Renal cortical epithelial cell (primary cell): ENCODE measurements around the gene ZNF275. TPM values are rescaled to one million over a fixed set of nuclear protein-coding genes. Genes with fewer than 3 reads are reported as not detected.
"Not testable (repeated sequence)": the region's sequence is repeated elsewhere in the genome, so short reads cannot be mapped to it uniquely, and the experiment has no call there.

Experiments
- DNase-seq: peaks from one replicate; pipeline ENCODE4 v3.0.0-alpha.2; 2011; ENCODE audit warnings: low read depth
- total RNA-seq: library from RNA; depleted of rRNA; stranded (reverse); fragments of >200 nt; gene quantifications from 2 replicates; pipeline ENCODE4 v1.2.3, GENCODE V29; 2014

ZNF275 gene
- total RNA-seq, 1 donor from 2014 or later, result 9.5 TPM

- DNase-seq, result peak; percentile 9
Measured at GRCh38 chrX:153361781-153362397, 27.9 kb downstream of the ZNF275 start.

- no peak for DNase-seq
Measured at GRCh38 chrX:153365670-153366069, 31.7 kb downstream of the ZNF275 start.

GRCh38 chrX:153366119-153366518, 32.2 kb downstream of the ZNF275 start:
- no peak for DNase-seq

DNA sequence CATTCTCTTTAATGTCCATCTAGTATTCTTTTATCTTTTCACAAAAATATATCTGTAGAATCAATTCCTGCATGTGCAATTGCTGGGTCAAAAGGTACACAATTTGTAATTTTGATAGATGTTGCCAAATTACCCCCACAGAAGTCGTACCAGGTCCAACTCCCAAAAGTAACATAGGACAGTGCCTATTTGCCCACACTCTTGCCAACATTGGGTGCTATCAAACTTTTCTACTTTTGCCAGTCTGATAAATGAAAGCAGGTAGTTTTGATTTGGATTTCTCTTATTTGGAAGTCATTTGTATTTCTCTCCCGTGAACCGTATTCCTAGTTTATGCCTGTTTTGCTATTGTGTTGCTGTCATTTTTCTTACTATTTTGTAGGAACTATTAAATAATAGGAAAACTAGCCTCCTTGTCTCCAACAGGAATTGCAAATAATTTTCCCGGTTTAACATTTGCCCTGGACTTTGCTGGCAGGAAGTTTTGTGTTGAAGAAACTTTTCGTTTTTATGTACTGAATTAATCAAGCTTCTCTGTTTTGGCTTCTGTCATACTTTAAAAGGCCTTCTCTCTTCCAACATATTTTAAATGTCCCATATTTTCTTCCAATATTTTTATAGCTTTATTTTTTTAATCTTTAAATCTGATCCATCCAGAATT, 33.1 kb downstream of the ZNF275 start:
- no peak for DNase-seq

DNA sequence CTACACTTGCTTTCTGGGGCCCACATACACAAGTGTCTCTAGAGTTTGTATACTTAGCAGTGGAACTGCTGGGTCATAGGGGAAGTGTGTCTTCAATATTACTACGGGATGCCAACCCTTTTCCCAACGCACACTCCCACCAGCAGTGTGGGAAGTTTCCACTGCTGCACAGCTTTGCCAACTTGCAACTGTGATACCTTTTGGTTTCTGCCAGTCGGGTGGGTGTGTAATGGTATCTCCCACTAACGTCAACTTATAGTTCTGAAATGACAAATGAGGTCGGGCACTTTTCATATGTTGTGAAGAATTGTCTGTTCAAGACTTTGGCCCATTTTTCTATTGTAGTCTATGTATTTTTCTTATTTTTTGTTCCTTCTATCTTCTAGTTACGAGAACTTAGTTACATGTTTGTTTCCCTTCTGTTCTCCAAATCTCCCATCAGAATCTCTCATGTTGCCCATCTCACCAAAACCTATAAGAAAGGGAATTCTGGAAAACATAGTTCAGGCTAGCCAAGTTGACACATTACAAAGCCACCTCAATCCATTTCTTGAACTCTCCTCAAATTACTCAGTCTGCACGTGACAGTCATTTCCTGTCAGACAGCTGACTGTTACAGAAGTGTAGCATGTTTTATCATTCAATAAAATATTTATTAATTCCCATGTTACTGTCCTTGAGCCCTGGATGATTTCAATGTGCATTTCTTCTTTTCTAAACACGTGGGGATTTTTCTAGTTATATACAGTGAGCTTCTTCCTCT, 36.5 kb downstream of the ZNF275 start:
- DNase-seq, result no peak

- DNase-seq, result no peak
Measured at GRCh38 chrX:153371256-153371655, 37.3 kb downstream of the ZNF275 start.

GRCh38 chrX:153372949-153373348, 39.0 kb downstream of the ZNF275 start:
- no peak for DNase-seq

- DNase-seq, result no peak
Measured at GRCh38 chrX:153374426-153374825, 40.5 kb downstream of the ZNF275 start.

- DNase-seq, result no peak
Measured at GRCh38 chrX:153375571-153375970, 41.6 kb downstream of the ZNF275 start.

DNA sequence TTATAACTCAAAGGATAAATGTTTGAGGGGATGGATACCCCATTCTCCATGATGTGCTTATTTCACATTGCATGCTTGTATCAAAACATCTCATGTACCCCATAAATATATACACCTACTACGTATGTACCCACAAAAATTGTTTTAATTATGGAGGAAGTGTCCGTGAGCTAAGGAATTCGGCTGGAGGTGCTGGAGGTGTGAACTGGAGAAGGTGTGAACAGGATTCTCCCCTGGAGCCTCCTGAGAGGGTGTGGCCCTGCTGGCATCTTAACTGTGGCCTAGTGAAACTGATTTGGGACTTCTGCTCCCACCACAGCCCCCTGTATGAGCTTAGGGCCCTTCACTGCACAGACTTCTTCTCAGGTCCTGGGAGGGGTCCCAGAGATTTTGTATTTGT, 43.8 kb downstream of the ZNF275 start:
- no peak for DNase-seq

DNA sequence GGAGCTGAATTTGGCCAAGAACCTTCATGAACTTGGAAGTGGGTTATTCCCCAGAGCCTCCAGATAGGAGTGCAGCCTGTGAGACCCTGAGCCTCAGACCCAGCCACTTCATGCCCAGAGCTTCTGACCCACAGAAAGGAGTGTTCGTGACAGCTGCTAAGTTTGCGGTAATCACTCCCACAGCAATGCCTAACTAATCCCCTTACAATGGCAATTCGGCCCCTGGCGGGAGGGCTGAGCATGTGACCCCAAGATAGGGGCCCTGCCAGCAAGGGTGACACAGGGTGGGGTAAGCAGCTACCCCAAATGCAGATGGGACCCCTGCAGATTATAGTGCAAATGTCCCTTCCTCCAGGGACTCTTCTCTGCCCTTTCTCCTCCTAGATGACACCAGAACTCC, 44.7 kb downstream of the ZNF275 start:
- no peak for DNase-seq

DNA sequence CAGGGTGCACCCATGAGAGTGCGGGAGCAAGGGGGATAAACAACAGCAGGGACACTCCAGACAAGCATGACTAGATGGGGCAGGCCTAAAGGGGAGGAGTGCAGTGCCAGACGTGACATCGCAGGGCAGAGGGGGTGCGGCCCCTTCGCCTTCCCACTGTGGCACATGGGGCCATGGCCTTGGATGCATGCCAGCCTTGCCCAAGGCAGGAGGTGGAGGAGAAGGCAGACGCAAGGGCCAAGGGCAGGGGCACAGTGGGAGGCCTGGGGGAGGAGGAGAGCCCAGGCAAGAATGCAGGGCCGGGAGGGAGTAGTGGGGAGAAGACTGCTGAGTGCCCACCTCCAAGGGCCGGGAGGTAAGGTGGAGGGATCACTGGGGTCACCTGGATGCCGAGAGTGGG, 45.6 kb downstream of the ZNF275 start:
- no peak for DNase-seq

GRCh38 chrX:153379971-153380581, 46.1 kb downstream of the ZNF275 start:
- no peak for DNase-seq

- no peak for DNase-seq
Measured at GRCh38 chrX:153380691-153381090, 46.7 kb downstream of the ZNF275 start.

- peak; percentile 61 for DNase-seq
Measured at GRCh38 chrX:153381684-153382532, 48.0 kb downstream of the ZNF275 start.

DNA sequence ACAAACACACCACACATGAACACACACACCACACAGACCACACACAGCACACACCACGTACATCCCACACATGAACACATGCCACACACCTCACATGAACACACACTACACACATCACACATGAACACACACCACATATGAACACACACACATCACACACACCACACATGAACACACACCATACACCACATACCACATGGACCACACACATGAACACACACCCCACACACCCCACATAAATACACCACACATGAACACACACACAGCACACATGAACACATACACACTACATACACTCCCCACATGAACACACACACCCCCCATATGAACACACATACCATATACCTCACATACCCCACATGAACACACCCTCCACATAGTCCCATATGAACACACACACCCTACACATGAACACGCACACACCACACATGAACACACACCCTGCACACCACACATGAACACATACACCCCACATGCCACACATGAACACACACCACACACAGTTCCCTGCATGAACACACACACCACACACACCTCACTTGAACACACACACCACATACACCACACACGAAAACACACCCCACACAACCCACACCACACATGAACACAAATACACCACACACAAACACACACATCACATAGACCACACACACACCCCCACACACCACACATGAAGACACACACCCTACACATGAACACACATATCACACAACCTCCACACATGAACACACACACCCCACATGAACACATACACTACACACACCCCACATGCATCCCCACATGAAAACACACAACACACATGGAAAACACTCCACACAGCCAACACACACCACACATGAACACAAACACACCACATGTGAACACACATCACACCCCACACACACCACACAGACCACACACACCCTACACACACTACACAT, 48.9 kb downstream of the ZNF275 start:
- DNase-seq, result no peak

DNA sequence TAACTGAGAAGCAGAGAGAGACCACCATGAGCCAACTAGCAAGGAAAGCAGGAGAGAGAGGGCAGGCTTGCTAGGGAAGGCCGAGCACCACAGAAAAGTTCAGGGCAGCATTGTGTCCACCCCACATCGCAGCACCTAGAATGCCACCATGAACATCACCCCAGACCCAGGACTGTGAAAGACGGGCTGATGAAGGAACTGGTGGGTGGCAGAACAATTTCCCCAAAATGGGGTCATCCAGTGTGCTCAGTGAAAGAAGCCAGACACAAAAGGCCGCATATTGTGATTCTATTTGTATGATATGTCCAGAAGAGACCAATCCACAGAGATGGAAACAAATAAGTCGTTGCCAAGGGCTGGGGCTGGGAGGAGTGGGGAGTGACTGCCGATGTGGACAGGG, 50.4 kb downstream of the ZNF275 start:
- DNase-seq, result no peak

- not testable (repeated sequence) for DNase-seq
Measured at GRCh38 chrX:153384973-153385372, 51.0 kb downstream of the ZNF275 start.

GRCh38 chrX:153386097-153386496, 52.1 kb downstream of the ZNF275 start:
- DNase-seq, result no peak

DNA sequence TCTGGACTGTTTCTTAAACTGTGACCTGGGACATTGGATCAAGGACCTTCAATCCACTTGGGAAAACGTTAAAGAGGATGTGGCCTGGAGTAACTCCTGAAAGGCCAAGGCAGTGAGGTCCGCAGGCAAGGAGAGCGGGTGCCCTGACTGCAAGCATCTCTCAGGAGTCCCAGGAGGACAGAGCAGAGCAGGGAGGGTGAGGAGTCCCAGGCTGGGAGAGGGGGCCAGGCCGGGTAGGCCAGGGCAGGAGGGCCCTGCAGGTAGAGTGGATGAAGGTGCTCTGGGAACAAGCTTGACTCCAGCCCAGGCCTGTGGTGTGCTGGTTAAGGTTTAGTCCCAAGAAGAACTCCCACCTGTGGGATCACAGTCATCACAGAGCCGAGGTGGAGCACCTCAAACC, 53.4 kb downstream of the ZNF275 start:
- no peak for DNase-seq
